ENCODE data around the gene ZBTB7C. TPM values are rescaled to one million over a fixed set of nuclear protein-coding genes. Genes with fewer than 3 reads are reported as not detected.

ZBTB7C gene
- total RNA-seq, 1 donor from 2014 or later, result 0.17 TPM

- DNase-seq (ENCODE audit: low read depth), result no peak
- TF ChIP-seq CTCF (conservative IDR thresholded peaks at IDR 0.05; ENCODE audit: low read depth, low read length), result no peak
- no peak overlapping the region for H3K4me3 ChIP-seq (ENCODE audit: low read depth, low read length)
Measured at GRCh38 chr18:48093104-48093503, 316.1 kb downstream of the ZBTB7C start.

- no peak for TF ChIP-seq CTCF (conservative IDR thresholded peaks at IDR 0.05; ENCODE audit: low read depth, low read length)
- no peak for DNase-seq (ENCODE audit: low read depth)
- no peak overlapping the region for H3K4me3 ChIP-seq (ENCODE audit: low read depth, low read length)
Measured at GRCh38 chr18:48091869-48092497, 317.2 kb downstream of the ZBTB7C start.

GRCh38 chr18:48090702-48091101, 318.5 kb downstream of the ZBTB7C start:
- H3K4me3 ChIP-seq (ENCODE audit: low read depth, low read length), result no peak overlapping the region
- DNase-seq (ENCODE audit: low read depth), result no peak
- no peak for TF ChIP-seq CTCF (conservative IDR thresholded peaks at IDR 0.05; ENCODE audit: low read depth, low read length)

GRCh38 chr18:48090021-48090420, 319.2 kb downstream of the ZBTB7C start:
- no peak for DNase-seq (ENCODE audit: low read depth)
- TF ChIP-seq CTCF (conservative IDR thresholded peaks at IDR 0.05; ENCODE audit: low read depth, low read length), result no peak
- H3K4me3 ChIP-seq (ENCODE audit: low read depth, low read length), result no peak overlapping the region

GRCh38 chr18:48085781-48086487, 323.2 kb downstream of the ZBTB7C start:
- DNase-seq (ENCODE audit: low read depth), result no peak
- no peak for TF ChIP-seq CTCF (conservative IDR thresholded peaks at IDR 0.05; ENCODE audit: low read depth, low read length)
- no peak overlapping the region for H3K4me3 ChIP-seq (ENCODE audit: low read depth, low read length)

GRCh38 chr18:48084858-48085257, 324.3 kb downstream of the ZBTB7C start:
- H3K4me3 ChIP-seq (ENCODE audit: low read depth, low read length), result no peak overlapping the region
- DNase-seq (ENCODE audit: low read depth), result no peak
- TF ChIP-seq CTCF (conservative IDR thresholded peaks at IDR 0.05; ENCODE audit: low read depth, low read length), result no peak

Data from epithelial cell of proximal tubule (primary cell).